HG03520 (cell line): ENCODE measurements around the gene PCBD2.
"Not testable (repeated sequence)": the region's sequence is repeated elsewhere in the genome, so short reads cannot be mapped to it uniquely, and the experiment has no call there.

Experiments used
- ATAC-seq: cut with Tn5 transposase; IDR thresholded peaks from one replicate; pipeline ENCODE4 v1.9.1; 2021; ENCODE audit warnings: mild to moderate bottlenecking, moderate library complexity; ENCODE audit not compliant: unreplicated experiment

Gene PCBD2

GRCh38 chr5:134905246-134905996 lies 490 bp downstream of the PCBD2 start:
- ATAC-seq: no peak

GRCh38 chr5:134906811-134907210 lies 1.9 kb downstream of the PCBD2 start:
- ATAC-seq: no peak

- not testable (repeated sequence) for ATAC-seq
Observed at GRCh38 chr5:134910752-134911151, 5.8 kb downstream of the PCBD2 start.

- no peak for ATAC-seq
Observed at GRCh38 chr5:134911285-134912206, 6.6 kb downstream of the PCBD2 start.

GRCh38 chr5:134913254-134913653 lies 8.3 kb downstream of the PCBD2 start:
- no peak for ATAC-seq

GRCh38 chr5:134913795-134914194 lies 8.9 kb downstream of the PCBD2 start:
- ATAC-seq: no peak

DNA sequence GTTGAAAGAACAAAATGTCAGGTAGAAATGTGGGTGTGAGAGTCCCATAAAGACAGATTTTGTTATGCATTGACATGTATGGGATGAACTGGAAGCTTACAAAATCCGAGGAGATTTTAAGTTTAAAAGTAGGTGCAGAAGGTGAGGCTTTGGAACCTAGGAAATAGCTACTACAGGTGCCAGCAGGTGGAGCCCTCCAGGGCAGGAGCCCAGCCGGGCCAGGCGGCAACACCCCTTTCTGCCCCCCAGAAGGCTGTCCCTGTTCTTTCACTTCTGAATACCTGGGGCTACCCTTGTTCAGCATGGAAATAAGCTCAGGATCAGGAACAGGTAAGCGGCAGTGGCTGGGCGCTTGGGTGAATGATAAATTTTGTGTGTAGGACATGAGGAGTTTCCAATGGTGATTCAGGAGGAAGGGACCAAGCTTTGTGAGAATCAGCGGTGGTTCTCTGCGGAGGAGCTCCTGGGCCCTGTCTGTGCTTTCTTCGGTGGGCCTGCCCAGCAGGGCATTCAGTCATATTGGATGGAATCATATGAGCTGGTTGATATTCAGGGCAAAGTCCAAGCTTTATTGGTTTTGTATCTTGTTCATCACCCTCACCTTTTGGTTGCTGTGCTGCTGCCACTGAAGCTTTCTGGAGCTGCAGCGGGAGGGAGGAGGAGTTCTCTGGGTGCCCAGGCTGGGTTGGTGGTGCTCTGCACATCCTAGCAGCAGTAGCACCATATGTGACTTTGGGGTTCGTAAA lies 12.3 kb downstream of the PCBD2 start:
- no peak for ATAC-seq

DNA sequence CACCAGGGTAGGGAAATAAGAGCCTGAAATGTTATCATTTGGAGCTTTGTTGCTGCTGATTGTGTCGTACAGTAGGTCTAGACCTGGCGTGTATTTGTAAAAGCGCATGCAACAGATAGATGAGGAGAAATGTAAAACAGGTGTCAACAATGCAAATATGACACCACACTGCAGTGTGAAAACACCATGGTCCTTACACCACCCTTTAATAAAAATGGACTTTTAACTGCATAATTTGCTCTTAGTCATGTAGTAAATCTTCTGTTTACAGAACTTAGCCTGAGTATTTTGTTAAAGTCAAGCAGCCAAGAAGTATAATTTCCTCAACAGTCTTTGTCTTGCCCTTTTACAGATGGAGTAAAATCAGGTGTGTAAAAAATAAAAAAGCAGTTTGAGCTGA lies 13.9 kb downstream of the PCBD2 start:
- ATAC-seq: no peak

GRCh38 chr5:134920848-134921575 lies 16.1 kb downstream of the PCBD2 start:
- no peak for ATAC-seq

DNA sequence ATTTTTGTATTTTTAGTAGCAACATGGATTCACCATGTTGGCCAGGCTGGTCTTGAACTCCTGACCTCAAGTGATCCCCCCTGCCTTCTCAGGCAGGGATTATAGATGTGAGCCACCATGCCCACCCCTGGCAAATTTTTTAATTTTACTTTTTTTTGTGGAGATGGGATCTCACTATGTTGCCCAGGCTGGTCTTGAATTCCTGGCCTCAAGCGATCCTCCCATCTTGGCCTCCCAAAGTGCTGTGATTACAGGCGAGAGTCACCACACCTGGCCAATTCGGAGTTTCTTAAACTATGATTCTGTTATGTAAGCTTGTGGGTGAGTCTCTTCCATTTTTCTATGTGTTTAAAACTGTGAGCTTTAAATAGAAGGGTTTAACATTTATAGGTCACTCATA lies 27.6 kb downstream of the PCBD2 start:
- ATAC-seq: no peak

DNA sequence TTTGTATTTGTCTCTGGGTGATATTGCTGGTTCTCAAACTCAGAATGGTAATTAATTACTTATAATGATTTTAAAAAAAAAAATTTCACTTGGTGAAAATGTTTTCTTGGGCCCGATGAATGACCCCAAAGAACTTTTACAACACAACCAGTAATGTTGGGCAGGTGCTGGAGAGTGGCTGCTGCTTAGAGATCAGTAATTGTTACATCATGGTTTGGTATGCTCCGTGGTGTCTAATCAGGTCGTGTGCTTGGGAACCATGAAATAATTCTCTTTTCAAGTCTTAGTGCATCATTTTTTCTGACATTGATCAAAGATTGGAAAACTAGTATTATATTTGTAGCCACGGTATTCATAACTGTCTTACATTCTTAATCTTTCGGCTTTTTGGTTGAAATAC lies 29.3 kb downstream of the PCBD2 start:
- ATAC-seq: no peak

DNA sequence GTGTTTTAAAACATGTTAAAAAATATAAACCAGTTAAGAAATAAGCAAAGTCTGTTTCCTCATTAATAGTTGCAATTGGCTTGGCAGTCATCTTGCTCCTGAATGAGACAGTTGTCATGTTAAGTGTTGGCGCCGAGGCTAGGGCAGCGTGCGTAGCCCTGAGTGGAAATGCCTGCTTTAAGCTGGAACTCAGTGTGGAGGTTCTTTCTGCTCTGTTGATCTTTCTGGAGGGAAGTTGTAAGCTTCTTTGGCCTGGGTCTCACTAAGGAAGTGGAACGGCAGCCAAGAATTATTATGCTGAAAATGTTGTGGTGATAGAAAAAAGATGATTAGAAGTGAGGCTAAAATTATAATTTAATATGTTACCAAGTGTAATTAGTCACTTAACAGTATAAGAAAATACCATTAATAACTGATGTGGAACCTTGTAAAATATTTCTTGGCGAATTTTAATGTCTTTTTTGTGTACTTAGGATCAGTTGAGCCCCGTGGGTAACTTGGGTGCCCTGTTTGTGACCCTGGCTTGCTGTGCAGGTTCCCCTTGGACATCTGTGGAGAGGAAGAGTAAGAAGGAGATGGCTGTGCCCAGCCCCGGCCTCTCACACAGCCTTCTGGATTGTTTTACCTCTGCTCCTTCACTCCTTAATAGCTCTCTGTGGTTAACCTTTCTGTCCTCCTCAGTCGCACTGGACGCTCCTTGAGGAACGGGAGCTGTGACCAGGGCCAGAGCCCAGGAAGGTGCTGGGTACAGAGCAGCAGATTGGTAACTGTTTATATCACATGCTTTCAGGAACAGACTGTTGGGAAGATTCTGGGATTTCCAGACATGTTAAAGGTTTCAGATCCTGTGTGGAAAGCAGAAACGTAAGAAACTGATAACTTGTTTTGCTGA lies 31.0 kb downstream of the PCBD2 start:
- ATAC-seq: no peak

DNA sequence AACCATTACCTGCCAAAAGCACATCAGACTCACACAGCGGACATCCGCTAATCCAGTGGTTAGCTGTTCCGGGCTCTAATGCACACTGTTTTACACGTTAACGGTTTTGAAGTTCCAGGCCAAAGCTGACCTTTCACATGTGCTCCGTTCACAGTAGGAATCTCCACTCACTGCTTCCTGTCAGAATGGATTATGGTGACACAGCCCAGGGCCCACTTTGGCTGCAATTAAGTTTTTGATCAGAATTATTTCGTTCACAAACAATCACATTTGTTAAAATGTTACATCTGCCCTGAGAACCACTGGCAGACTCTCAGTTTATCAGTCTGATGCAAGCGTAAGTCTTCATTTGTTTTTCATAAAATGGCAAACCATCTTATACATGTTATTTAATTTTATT lies 32.6 kb downstream of the PCBD2 start:
- no peak for ATAC-seq

GRCh38 chr5:134938030-134938429 lies 33.1 kb downstream of the PCBD2 start:
- no peak for ATAC-seq

DNA sequence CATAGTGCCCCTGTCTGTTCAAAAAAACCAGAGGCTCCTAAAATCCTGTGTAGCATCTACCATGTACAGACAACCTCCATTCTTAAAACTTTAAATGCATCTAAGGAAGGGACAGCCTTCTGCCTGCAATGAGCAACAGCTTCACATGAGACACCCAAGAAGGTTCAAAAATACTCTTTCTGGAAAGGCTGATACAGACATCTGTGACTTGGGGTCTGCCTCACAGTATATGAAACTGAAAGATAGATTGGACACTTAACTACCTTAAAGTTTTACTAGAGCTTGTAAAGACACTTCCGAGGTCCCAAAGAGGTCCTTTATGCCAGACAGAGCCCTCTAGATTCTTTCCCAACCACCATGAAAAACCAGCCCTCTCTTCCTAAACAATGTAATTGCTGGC lies 34.6 kb downstream of the PCBD2 start:
- ATAC-seq: no peak

GRCh38 chr5:134943547-134943946 lies 38.6 kb downstream of the PCBD2 start:
- no peak for ATAC-seq

DNA sequence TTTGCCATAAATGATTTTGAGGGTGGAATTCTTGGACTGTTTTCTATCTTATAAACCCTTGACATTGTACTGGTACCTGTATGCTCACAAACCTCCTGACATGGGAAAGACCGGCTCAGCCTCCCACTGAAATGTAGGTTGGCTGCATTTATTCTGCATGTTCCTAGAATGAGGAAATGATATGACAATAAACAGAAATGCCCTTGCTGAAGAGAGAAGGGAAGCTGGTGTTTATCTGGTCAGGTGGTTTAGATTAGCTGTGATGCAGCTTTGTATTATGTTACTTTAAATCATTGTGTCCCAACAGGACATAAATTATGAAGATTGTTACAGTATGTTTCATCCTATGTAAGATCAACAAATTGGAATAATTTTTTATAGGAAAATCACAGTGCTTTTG lies 39.7 kb downstream of the PCBD2 start:
- no peak for ATAC-seq

DNA sequence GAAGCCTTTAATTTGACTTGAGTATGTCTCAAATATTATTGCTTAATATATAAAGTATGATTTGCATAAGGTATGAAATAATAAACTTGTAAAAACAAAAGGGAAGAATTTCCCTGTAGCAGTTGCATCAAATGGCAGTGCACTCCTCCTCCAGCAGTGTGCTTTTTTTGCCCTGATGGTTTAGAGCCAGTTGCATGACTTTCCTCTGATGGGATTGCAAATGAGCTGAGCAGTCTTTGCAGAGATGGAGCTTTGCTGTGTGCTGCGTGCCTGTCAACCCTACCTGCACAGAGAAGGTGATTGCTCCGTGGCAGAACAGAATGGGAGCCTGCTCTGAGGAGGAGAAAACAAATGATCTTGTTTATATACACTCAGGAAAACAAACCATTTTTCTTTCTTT lies 40.1 kb downstream of the PCBD2 start:
- no peak for ATAC-seq

- ATAC-seq: no peak
Observed at GRCh38 chr5:134948911-134949310, 44.0 kb downstream of the PCBD2 start.

GRCh38 chr5:134949316-134949715 lies 44.4 kb downstream of the PCBD2 start:
- ATAC-seq: no peak
